ENCODE results near the gene LDLRAD3.

GRCh38 chr11:36274414-36274813, 330.6 kb downstream of the LDLRAD3 start:
- TF ChIP-seq CTCF (IDR thresholded peaks at IDR 0.05) (no peak), POLR2A (IDR thresholded peaks at IDR 0.05) (no peak)

All from uterus (tissue), 2 donors.